H1 (cell line): Measurements from ENCODE around the gene PRR33. TPM values are rescaled to one million over a fixed set of nuclear protein-coding genes. Genes with fewer than 3 reads are reported as not detected.

Experiments
- CTCF ChIA-PET: fragments of 300-600 bp; sonication (Branson Sonifier 250); formaldehyde crosslinking; loops from one replicate; lab custom pipeline; 2021; ENCODE audit not compliant: partially characterized antibody; lab: Charles Lee
- POLR2A ChIA-PET: fragments of 300-600 bp; sonication (Branson Sonifier 250); formaldehyde crosslinking; loops from one replicate; lab custom pipeline; 2021; ENCODE audit warnings: inconsistent platforms; ENCODE audit not compliant: partially characterized antibody; lab: Charles Lee
- DNase-seq, 2 experiments: peaks; one replicate each; pipeline versions ENCODE4 v3.0.0 to v3.0.0-alpha.2; 2010 to 2022; ENCODE audit warnings: low spot score in 2 of 2, low read depth in 1 of 2, mixed read lengths in 1 of 2
- FAIRE-seq: peaks from 2 replicates; lab custom pipeline; 2011; peaks lifted over from hg19 to GRCh38; lab: Jason Lieb, UNC
- H2AFZ ChIP-seq: 2 replicates; pipeline ENCODE4 v1.8.1; 2012; ENCODE audit warnings: low read length, inconsistent platforms
- H2AK5ac ChIP-seq: 2 replicates; pipeline ENCODE4 v1.6.1; 2013; ENCODE audit warnings: low read depth, low read length
- H2BK120ac ChIP-seq: replicated peaks from 2 replicates; pipeline ENCODE3; 2013; ENCODE audit warnings: low read depth, low read length, inconsistent platforms
- H2BK12ac ChIP-seq: 2 replicates; pipeline ENCODE4 v1.6.1; 2013; ENCODE audit warnings: low read depth, low read length
- H2BK15ac ChIP-seq: 2 replicates; pipeline ENCODE4 v1.6.1; 2013; ENCODE audit warnings: low read length
- H2BK20ac ChIP-seq: 2 replicates; pipeline ENCODE4 v1.6.1; 2013; ENCODE audit warnings: low read length
- H2BK5ac ChIP-seq: 2 replicates; pipeline ENCODE4 v1.6.1; 2013; ENCODE audit warnings: low read depth, low read length
- H3K14ac ChIP-seq: 2 replicates; pipeline ENCODE4 v1.6.1; 2013; ENCODE audit warnings: inconsistent platforms; ENCODE audit not compliant: insufficient read length
- H3K18ac ChIP-seq: 2 replicates; pipeline ENCODE4 v1.6.1; 2013; ENCODE audit warnings: low read length; ENCODE audit errors: extremely low read depth
- H3K23ac ChIP-seq: 2 replicates; pipeline ENCODE4 v1.6.1; 2013; ENCODE audit warnings: inconsistent platforms; ENCODE audit not compliant: insufficient read length
- H3K23me2 ChIP-seq: 2 replicates; pipeline ENCODE4 v1.6.1; 2013; ENCODE audit warnings: low read depth, low read length
- H3K27ac ChIP-seq: 2 replicates; pipeline ENCODE4 v1.6.1; 2011; ENCODE audit warnings: low read depth, low read length, inconsistent platforms
- H3K27me3 ChIP-seq, 4 experiments: replicated peaks in 1 of 4; 1 replicate in 1 of 4; 2 replicates in 3 of 4; pipeline versions ENCODE4 v1.6.1 to v1.8.1; 2011 to 2013; ENCODE audit warnings: low read length in 3 of 4, mild to moderate bottlenecking in 3 of 4, inconsistent platforms in 2 of 4, mixed read lengths in 2 of 4, moderate library complexity in 1 of 4; ENCODE audit not compliant: control insufficient read depth in 3 of 4, insufficient read depth in 3 of 4; ENCODE audit errors: extremely low read depth in 1 of 4
- H3K36me3 ChIP-seq, 4 experiments: 2 replicates each; pipeline versions ENCODE4 v1.6.1 to v1.8.1; 2011 to 2013; ENCODE audit warnings: mild to moderate bottlenecking in 4 of 4, low read length in 3 of 4, moderate library complexity in 2 of 4, control low read depth in 1 of 4, inconsistent platforms in 1 of 4; ENCODE audit not compliant: insufficient read depth in 4 of 4, control insufficient read depth in 2 of 4
- H3K4ac ChIP-seq: replicated peaks from 2 replicates; pipeline ENCODE3; 2013; ENCODE audit warnings: low read length, low read depth, mixed read lengths, inconsistent platforms; ENCODE audit not compliant: insufficient read length
- H3K4me1 ChIP-seq, 4 experiments: replicated peaks in 1 of 4; 1 replicate in 1 of 4; 2 replicates in 3 of 4; pipeline versions ENCODE4 v1.6.1 to v1.8.1; 2011 to 2013; ENCODE audit warnings: low read length in 3 of 4, inconsistent platforms in 2 of 4, mixed read lengths in 1 of 4; ENCODE audit not compliant: insufficient read depth in 4 of 4, control insufficient read depth in 3 of 4
- H3K4me2 ChIP-seq, 2 experiments: 2 replicates each; pipeline versions ENCODE4 v1.6.1 to v1.8.1; 2011 to 2013; ENCODE audit warnings: low read depth in 2 of 2, low read length in 2 of 2, control low read depth in 1 of 2, inconsistent platforms in 1 of 2, mild to moderate bottlenecking in 1 of 2; ENCODE audit not compliant: insufficient read depth in 1 of 2
- H3K4me3 ChIP-seq, 4 experiments: fragments of 200-600, 300-600 bp in 1 of 4; sonication (generic), shearing (Covaris generic), sonication (Bioruptor Twin) in 1 of 4; 2 replicates each; pipeline versions ENCODE4 v1.5.1 to v1.8.1; 2011 to 2016; ENCODE audit warnings: low read length in 4 of 4, low read depth in 3 of 4, control low read depth in 2 of 4, inconsistent platforms in 2 of 4, mild to moderate bottlenecking in 2 of 4, mixed read lengths in 1 of 4, moderate library complexity in 1 of 4; ENCODE audit not compliant: insufficient read depth in 2 of 4; ENCODE audit errors: extremely low read depth in 1 of 4
- H3K56ac ChIP-seq: replicated peaks from 2 replicates; pipeline ENCODE3; 2013; ENCODE audit warnings: low read depth, mild to moderate bottlenecking, mixed read lengths, low read length, inconsistent platforms; ENCODE audit not compliant: insufficient read length
- H3K79me1 ChIP-seq: 2 replicates; pipeline ENCODE4 v1.6.1; 2013; ENCODE audit warnings: low read depth, low read length, control low read depth
- H3K79me2 ChIP-seq, 2 experiments: 2 replicates each; pipeline versions ENCODE4 v1.6.1 to v1.8.1; 2012 to 2013; ENCODE audit warnings: low read length in 2 of 2, mild to moderate bottlenecking in 2 of 2, inconsistent platforms in 1 of 2; ENCODE audit not compliant: insufficient read depth in 2 of 2, control insufficient read depth in 1 of 2
- H3K9ac ChIP-seq, 4 experiments: replicated peaks in 1 of 4; 1 replicate in 1 of 4; 2 replicates in 3 of 4; pipeline versions ENCODE4 v1.6.1 to v1.8.1; 2011 to 2013; ENCODE audit warnings: low read depth in 3 of 4, low read length in 3 of 4, control low read depth in 2 of 4, mild to moderate bottlenecking in 2 of 4, moderate library complexity in 2 of 4, inconsistent platforms in 1 of 4; ENCODE audit errors: extremely low read depth in 1 of 4
- H3K9me3 ChIP-seq, 2 experiments: 2 replicates each; pipeline versions ENCODE4 v1.6.1 to v1.8.1; 2012 to 2013; ENCODE audit warnings: mild to moderate bottlenecking in 2 of 2, moderate library complexity in 2 of 2, control low read depth in 1 of 2, inconsistent platforms in 1 of 2, low read depth in 1 of 2, low read length in 1 of 2, mixed read lengths in 1 of 2; ENCODE audit not compliant: insufficient read depth in 2 of 2
- H4K20me1 ChIP-seq, 2 experiments: replicated peaks in 1 of 2; 2 replicates each; pipeline versions ENCODE3 to v1.8.1; 2011 to 2013; ENCODE audit warnings: inconsistent platforms in 2 of 2, low read length in 2 of 2, mild to moderate bottlenecking in 1 of 2; ENCODE audit not compliant: insufficient read depth in 2 of 2, control insufficient read depth in 1 of 2
- H4K5ac ChIP-seq: 2 replicates; pipeline ENCODE4 v1.6.1; 2013; ENCODE audit warnings: low read length, low read depth, mixed read lengths, inconsistent platforms; ENCODE audit not compliant: insufficient read length
- H4K8ac ChIP-seq: 2 replicates; pipeline ENCODE4 v1.8.0; 2013; ENCODE audit warnings: mild to moderate bottlenecking, moderate library complexity, low read length, inconsistent platforms; ENCODE audit not compliant: insufficient read depth; ENCODE audit errors: extremely low read depth
- H4K91ac ChIP-seq: replicated peaks from 2 replicates; pipeline ENCODE3; 2013; ENCODE audit warnings: low read length, mixed read lengths, inconsistent platforms; ENCODE audit not compliant: insufficient read length
- CHD2 ChIP-seq: IDR thresholded peaks from 2 replicates; pipeline ENCODE4 v1.6.1; 2012; ENCODE audit warnings: low read length, improper control_type of control experiment
- EGR1 ChIP-seq: IDR thresholded peaks from 2 replicates; pipeline ENCODE4 v1.6.1; 2011; ENCODE audit warnings: low read depth, low read length, borderline replicate concordance
- EP300 ChIP-seq, 2 experiments: IDR thresholded peaks; 1 replicate in 1 of 2; 2 replicates in 1 of 2; pipeline ENCODE4 v1.6.1; 2011 to 2012; ENCODE audit warnings: low read depth in 2 of 2, low read length in 2 of 2, mild to moderate bottlenecking in 2 of 2, borderline replicate concordance in 1 of 2, inconsistent platforms in 1 of 2, moderate library complexity in 1 of 2
- HDAC6 ChIP-seq: IDR thresholded peaks from one replicate; pipeline ENCODE4 v1.7.1; 2012; ENCODE audit warnings: low read depth, mild to moderate bottlenecking, inconsistent platforms, low read length, moderate library complexity
- POLR2A ChIP-seq, 2 experiments: IDR thresholded peaks; 1 replicate in 1 of 2; 2 replicates in 1 of 2; pipeline ENCODE4 v1.6.1; 2011; ENCODE audit warnings: low read depth in 2 of 2, low read length in 2 of 2, mild to moderate bottlenecking in 2 of 2; ENCODE audit errors: control extremely low read depth in 1 of 2
- POU5F1 ChIP-seq: IDR thresholded peaks from 2 replicates; pipeline ENCODE4 v1.6.1; 2011; ENCODE audit warnings: low read depth, mild to moderate bottlenecking, low read length, moderate library complexity
- RXRA ChIP-seq: IDR thresholded peaks from 2 replicates; pipeline ENCODE4 v1.6.1; 2011; ENCODE audit warnings: low read depth, mild to moderate bottlenecking, low read length, moderate library complexity; ENCODE audit not compliant: insufficient read depth
- SRF ChIP-seq: IDR thresholded peaks from 2 replicates; pipeline ENCODE4 v1.6.1; 2011; ENCODE audit warnings: mild to moderate bottlenecking, low read depth, low read length, moderate library complexity
- YY1 ChIP-seq: IDR thresholded peaks from 2 replicates; pipeline ENCODE4 v1.6.1; 2011; ENCODE audit warnings: low read depth, mild to moderate bottlenecking, low read length
- WGBS, 2 experiments: shearing (Covaris generic) in 1 of 2; methylation state at CpG; one replicate each; pipeline versions ENCODE4 v1.1.6 to v1.1.7; 2013 to 2015; ENCODE audit warnings: low lambda C conversion rate in 2 of 2, mixed read lengths in 2 of 2, inconsistent platforms in 1 of 2, low coverage in 1 of 2, missing lambda C conversion rate in 1 of 2; ENCODE audit not compliant: insufficient replicate concordance in 2 of 2, insufficient coverage in 1 of 2, insufficient read length in 1 of 2; ENCODE audit errors: extremely low coverage in 1 of 2, missing lambda C conversion rate in 1 of 2; 5-methylcytosine and 5-hydroxymethylcytosine counted together
- polyA plus RNA-seq, 7 experiments: library from polyadenylated mRNA; depleted of rRNA in 3 of 7; stranded (reverse) in 5 of 7; unstranded in 2 of 7; fragments of >200 nt in 5 of 7; fragments of 200-250 nt in 2 of 7; gene quantifications; 1 replicate in 5 of 7; 2 replicates in 1 of 7; 4 replicates in 1 of 7; pipeline versions ENCODE4 v1.2.1 to v1.2.3, GENCODE V29; 2011 to 2013; ENCODE audit warnings: missing spikeins in 2 of 7, mixed read lengths in 2 of 7
- total RNA-seq: library from RNA; stranded (reverse); fragmentation: NEBNext Ultra II Directional; extraction: Animal tissue kit (Norgen Biotek cat#: 25700); gene quantifications from 2 replicates; pipeline ENCODE4 v1.2.1, GENCODE V29; 2021
- TF ChIP-seq, protein P1 (sequence below): IDR thresholded peaks from 2 replicates; pipeline ENCODE4 v1.6.1; 2012; ENCODE audit warnings: low read length, inconsistent platforms

PRR33 gene
- total and polyA plus RNA-seq, 2 of the 8 experiments (the other 6 are each of a cell fraction or from before 2014, with no cell fraction given) = 0.02 TPM; not detected in 1

DNA sequence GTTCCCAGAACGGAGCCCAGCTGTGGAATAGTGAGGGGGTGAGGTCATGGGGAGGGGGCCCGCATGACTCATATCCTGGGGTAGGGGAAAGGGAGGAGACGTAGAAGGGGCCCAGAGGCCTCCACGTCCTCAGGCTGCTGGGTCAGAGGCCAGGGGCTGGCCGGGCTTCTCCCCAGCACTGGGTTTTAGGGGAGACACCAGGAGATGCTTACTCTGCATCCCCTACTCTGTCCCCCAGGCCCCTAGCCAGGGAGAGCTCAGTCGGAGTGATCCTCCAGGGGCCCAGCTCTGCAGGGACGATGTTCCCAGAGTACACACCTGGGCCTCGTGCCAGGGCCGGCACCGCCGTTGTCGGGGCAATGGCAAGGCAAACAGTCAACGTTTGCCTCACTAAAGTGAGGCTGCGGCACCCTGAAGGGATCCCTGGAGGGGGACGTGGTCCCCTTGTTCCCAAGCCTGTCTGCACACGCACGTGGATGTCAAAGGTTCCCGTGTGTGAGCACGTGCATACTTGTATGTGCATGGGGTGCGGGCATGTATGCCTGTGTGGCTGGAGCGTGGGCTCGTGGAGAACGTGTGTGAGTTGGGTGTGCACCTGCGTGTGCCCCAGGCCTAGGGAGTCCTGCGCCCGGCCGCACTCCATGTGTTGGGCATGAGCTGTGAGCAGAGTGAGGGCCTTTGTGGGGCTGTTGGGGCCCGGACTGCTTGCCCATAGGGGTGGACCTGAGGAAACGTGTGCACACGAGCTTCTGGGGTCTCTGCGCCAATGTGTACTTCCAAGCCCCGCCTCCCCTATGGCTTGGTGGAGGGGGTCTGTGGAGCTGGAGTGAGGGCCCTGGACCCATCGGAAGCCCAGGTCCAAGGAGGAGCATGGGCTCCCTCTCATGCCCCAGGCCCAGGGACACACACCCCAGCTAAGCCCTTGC is 14.2 kb downstream of the PRR33 start:
- H4K20me1 ChIP-seq = no peaks in the 10 kb centered on the region
- H3K4me1 ChIP-seq = peaks cover 0 to 1% (median 0%) of the 10 kb centered on the region in 4 experiments; a peak in 1 of 7 replicates
- no peak overlapping the region for H4K91ac ChIP-seq
- no peak overlapping the region for H3K27ac ChIP-seq
- H3K14ac ChIP-seq = no peak overlapping the region
- H4K8ac ChIP-seq = peak overlapping the region; percentile 14; the same call in 1 of the 2 replicates
- H2BK12ac ChIP-seq = peak overlapping the region; percentile 33; the same call in 1 of the 2 replicates
- no peak overlapping the region for H3K4me3 ChIP-seq
- H2BK120ac ChIP-seq = no peak overlapping the region
- ChIA-PET CTCF (interaction anchor here (0.6 to 5.5 kb wide), 44 partner anchors 10 to 423 kb away, joined by 3 to 156 read pairs (median 5); partner anchors contain the start of genes INS, LSP1, MRPL23 and PRR33), POLR2A (interaction anchor here (1.4 kb wide), 1 partner anchor 21 kb away, joined by 4 read pairs; no protein-coding TSS in a partner anchor)
- H3K56ac ChIP-seq = no peak overlapping the region
- H3K27me3 ChIP-seq = no peaks in the 10 kb centered on the region
- H3K36me3 ChIP-seq = no peaks in the 10 kb centered on the region
- no peak overlapping the region; the same call in 1 of the 2 replicates for H2BK15ac ChIP-seq
- H3K23me2 ChIP-seq = no peaks in the 10 kb centered on the region
- no peak overlapping the region for H4K5ac ChIP-seq
- FAIRE-seq = no peak
- no peak overlapping the region for H2AFZ ChIP-seq
- H3K4ac ChIP-seq = no peak overlapping the region
- H2AK5ac ChIP-seq = no peak overlapping the region
- no peak overlapping the region; the same call in 1 of the 2 replicates for H3K18ac ChIP-seq
- H3K23ac ChIP-seq = no peak overlapping the region
- H3K4me2 ChIP-seq = no peak overlapping the region
- H3K9ac ChIP-seq = no peak overlapping the region
- H3K9me3 ChIP-seq = no peaks in the 10 kb centered on the region
- H2BK20ac ChIP-seq = 0 out of 2 replicates have a peak overlapping the region, but pooled peaks have one; percentile 43
- H3K79me2 ChIP-seq = no peaks in the 10 kb centered on the region
- H3K79me1 ChIP-seq = no peaks in the 10 kb centered on the region
- WGBS, 2 experiments = 89% methylated on average over 28 of the region's 33 CpGs; no CpG with 5 or more reads in 1 of the 2 experiments
- DNase-seq = no peak
- no peak overlapping the region for H2BK5ac ChIP-seq
- TF ChIP-seq RXRA (no peak), YY1 (no peak), SRF (no peak), HDAC6 (no peak), CHD2 (no peak), POLR2A (IDR thresholded peaks at IDR 0.05; ENCODE audit: control extremely low read depth in 1 of 2, low read depth in 2 of 2, low read length in 2 of 2) (no peak), EP300 (IDR thresholded peaks at IDR 0.05; ENCODE audit: borderline replicate concordance in 1 of 2, low read depth in 2 of 2, low read length in 2 of 2) (no peak), EGR1 (no peak), POU5F1 (no peak)
- TF ChIP-seq, protein P1, sequence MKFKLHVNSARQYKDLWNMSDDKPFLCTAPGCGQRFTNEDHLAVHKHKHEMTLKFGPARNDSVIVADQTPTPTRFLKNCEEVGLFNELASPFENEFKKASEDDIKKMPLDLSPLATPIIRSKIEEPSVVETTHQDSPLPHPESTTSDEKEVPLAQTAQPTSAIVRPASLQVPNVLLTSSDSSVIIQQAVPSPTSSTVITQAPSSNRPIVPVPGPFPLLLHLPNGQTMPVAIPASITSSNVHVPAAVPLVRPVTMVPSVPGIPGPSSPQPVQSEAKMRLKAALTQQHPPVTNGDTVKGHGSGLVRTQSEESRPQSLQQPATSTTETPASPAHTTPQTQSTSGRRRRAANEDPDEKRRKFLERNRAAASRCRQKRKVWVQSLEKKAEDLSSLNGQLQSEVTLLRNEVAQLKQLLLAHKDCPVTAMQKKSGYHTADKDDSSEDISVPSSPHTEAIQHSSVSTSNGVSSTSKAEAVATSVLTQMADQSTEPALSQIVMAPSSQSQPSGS = no peak
